Prostate gland (tissue), 2 donors: ENCODE results near the gene ARHGEF26.

Experiments
- CTCF ChIP-seq, 4 experiments: fragments of 200-600 bp in 2 of 4; fragments of 450-650 bp in 2 of 4; sonication (generic) in 2 of 4; IDR thresholded peaks; 1 replicate in 3 of 4; 2 replicates in 1 of 4; pipeline ENCODE4 v1.5.1; 2016 to 2019; ENCODE audit warnings: antibody characterized with exemption in 4 of 4, mild to moderate bottlenecking in 2 of 4, moderate library complexity in 2 of 4
- POLR2A ChIP-seq: fragments of 450-650 bp; IDR thresholded peaks from one replicate; pipeline ENCODE4 v1.6.1; 2016; ENCODE audit warnings: antibody characterized with exemption, mild to moderate bottlenecking

GRCh38 chr3:154243353-154243752 lies 122.2 kb downstream of the ARHGEF26 start:
- TF ChIP-seq POLR2A (no peak), CTCF (IDR thresholded peaks at IDR 0.05) (no peak)
